Astrocyte (in vitro differentiated cells and primary cell): ENCODE measurements around the gene DCST1.

Experiments used
- CTCF ChIP-seq: IDR thresholded peaks from 2 replicates; pipeline ENCODE4 v1.5.1; 2011; ENCODE audit warnings: low read depth, mild to moderate bottlenecking, inconsistent platforms, low read length, moderate library complexity; ENCODE audit not compliant: insufficient read depth
- EZH2 ChIP-seq: IDR thresholded peaks from 2 replicates; pipeline ENCODE4 v1.6.1; 2012; ENCODE audit warnings: mild to moderate bottlenecking, low read length, inconsistent platforms; ENCODE audit not compliant: insufficient read depth

DNA sequence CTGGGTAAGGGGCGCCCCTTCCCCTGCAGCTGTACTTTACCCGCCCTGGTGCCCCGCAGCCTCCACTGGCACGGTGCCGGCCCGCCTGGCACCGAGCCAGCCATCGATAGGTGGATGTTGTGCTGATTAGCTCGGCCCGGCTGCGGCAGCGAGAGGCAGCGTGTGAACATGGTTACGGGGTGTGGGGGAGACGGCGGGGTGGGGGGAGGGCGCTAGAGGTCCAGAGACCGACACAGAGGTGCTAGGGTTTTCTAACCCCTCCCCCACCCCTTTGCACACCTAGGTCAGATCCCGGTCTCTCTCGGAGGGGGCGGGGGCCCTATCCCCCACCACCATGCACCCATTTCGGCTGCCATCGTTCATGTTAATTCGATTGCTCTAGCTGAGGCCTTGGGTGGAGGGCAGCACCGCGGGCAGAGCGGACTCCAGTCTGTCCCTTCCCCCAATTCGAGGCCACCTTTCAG lies 36.6 kb downstream of the DCST1 start:
- TF ChIP-seq CTCF, result no peak
- TF ChIP-seq EZH2, result no peak
